DOHH2 (cell line): ENCODE data around the gene COL25A1.

ENCODE experiments used
- H3F3A ChIP-seq: fragments of 200-600 bp; sonication (generic), shearing (Covaris generic); 2 replicates; pipeline ENCODE4 v1.6.0; 2016; ENCODE audit warnings: antibody characterized with exemption, mild to moderate bottlenecking; ENCODE audit not compliant: control insufficient read depth, insufficient read depth
- H3K27ac ChIP-seq: fragments of 200-600 bp; sonication (generic); 2 replicates; pipeline ENCODE4 v1.5.1; 2014; ENCODE audit warnings: low read depth, mild to moderate bottlenecking, low read length, moderate library complexity
- H3K27me3 ChIP-seq: fragments of 200-600 bp; sonication (generic); 2 replicates; pipeline ENCODE4 v1.6.1; 2014; ENCODE audit warnings: mild to moderate bottlenecking, low read length, mixed read lengths; ENCODE audit not compliant: control insufficient read depth
- H3K36me3 ChIP-seq: fragments of 200-600 bp; sonication (generic); 2 replicates; pipeline ENCODE4 v1.6.1; 2014; ENCODE audit warnings: mild to moderate bottlenecking, low read length, moderate library complexity, mixed read lengths; ENCODE audit not compliant: control insufficient read depth
- H3K4me1 ChIP-seq: fragments of 200-600 bp; sonication (generic); 2 replicates; pipeline ENCODE4 v1.6.1; 2014; ENCODE audit warnings: mild to moderate bottlenecking, low read length, mixed read lengths; ENCODE audit not compliant: control insufficient read depth
- H3K4me2 ChIP-seq: fragments of 200-600 bp; sonication (generic); 2 replicates; pipeline ENCODE4 v1.6.0; 2014; ENCODE audit warnings: mild to moderate bottlenecking, low read length, moderate library complexity
- H3K4me3 ChIP-seq: fragments of 200-600 bp; sonication (generic); 2 replicates; pipeline ENCODE4 v1.5.1; 2014; ENCODE audit warnings: mild to moderate bottlenecking, low read length, mixed read lengths
- H3K79me2 ChIP-seq: fragments of 200-600 bp; sonication (generic); 2 replicates; pipeline ENCODE4 v1.6.1; 2014; ENCODE audit warnings: mild to moderate bottlenecking, low read length, mixed read lengths; ENCODE audit not compliant: control insufficient read depth
- H3K9me2 ChIP-seq: fragments of 200-600 bp; sonication (generic); replicated peaks from 2 replicates; pipeline ENCODE4 v1.6.1; 2014; ENCODE audit warnings: mild to moderate bottlenecking, low read length, mixed read lengths; ENCODE audit not compliant: control insufficient read depth
- H3K9me3 ChIP-seq: fragments of 200-600 bp; sonication (generic); 2 replicates; pipeline ENCODE4 v1.6.1; 2014; ENCODE audit warnings: antibody characterized with exemption, low read length, mixed read lengths; ENCODE audit not compliant: control insufficient read depth, insufficient read depth
- H4K20me1 ChIP-seq: fragments of 200-600 bp; sonication (generic); 2 replicates; pipeline ENCODE4 v1.6.0; 2014; ENCODE audit warnings: low read depth, mild to moderate bottlenecking, antibody characterized with exemption, low read length, moderate library complexity; ENCODE audit not compliant: control insufficient read depth, insufficient read depth
- EZH2phosphoT487 ChIP-seq: fragments of 200-600 bp; sonication (generic); IDR thresholded peaks from 2 replicates; pipeline ENCODE4 v1.6.1; 2017; ENCODE audit warnings: borderline replicate concordance, mild to moderate bottlenecking, antibody characterized with exemption, low read length, moderate library complexity, mixed read lengths
- TF ChIP-seq, protein P1 (sequence below): fragments of 200-600 bp; sonication (generic); IDR thresholded peaks from one replicate; pipeline ENCODE4 v1.5.1; 2014; ENCODE audit warnings: antibody characterized with exemption, mild to moderate bottlenecking, low read depth, low read length; ENCODE audit not compliant: poor library complexity, severe bottlenecking

Gene COL25A1

DNA sequence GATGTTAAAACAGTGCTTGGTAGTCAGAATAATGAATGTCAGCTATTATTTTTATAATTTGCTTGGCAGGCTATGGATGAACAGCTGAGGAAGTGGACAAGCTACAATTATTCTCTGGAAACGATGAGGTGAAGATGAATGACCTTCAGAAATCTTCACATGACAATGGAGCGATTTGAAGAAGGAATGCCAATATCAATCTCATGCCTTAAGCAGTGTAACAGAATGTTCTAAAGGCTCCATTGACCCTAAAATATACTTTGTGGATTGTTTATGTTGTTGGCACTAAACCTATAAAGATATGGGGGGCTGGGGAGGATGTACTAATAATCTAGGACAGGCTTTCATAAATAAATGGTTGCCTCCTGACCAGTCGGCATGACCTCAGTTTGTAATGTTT, 36.2 kb downstream of the COL25A1 start:
- Histone ChIP-seq H3K79me2 (no peaks in the 10 kb centered on the region), H3K27ac (no peak overlapping the region), H3K4me3 (no peak overlapping the region), H3K9me2 (no peaks in the 10 kb centered on the region), H4K20me1 (no peaks in the 10 kb centered on the region), H3F3A (no peaks in the 10 kb centered on the region), H3K4me2 (no peak overlapping the region), H3K27me3 (peaks cover 6% of the 10 kb centered on the region), H3K9me3 (no peaks in the 10 kb centered on the region), H3K4me1 (no peaks in the 10 kb centered on the region), H3K36me3 (no peaks in the 10 kb centered on the region)
- TF ChIP-seq, protein P1, sequence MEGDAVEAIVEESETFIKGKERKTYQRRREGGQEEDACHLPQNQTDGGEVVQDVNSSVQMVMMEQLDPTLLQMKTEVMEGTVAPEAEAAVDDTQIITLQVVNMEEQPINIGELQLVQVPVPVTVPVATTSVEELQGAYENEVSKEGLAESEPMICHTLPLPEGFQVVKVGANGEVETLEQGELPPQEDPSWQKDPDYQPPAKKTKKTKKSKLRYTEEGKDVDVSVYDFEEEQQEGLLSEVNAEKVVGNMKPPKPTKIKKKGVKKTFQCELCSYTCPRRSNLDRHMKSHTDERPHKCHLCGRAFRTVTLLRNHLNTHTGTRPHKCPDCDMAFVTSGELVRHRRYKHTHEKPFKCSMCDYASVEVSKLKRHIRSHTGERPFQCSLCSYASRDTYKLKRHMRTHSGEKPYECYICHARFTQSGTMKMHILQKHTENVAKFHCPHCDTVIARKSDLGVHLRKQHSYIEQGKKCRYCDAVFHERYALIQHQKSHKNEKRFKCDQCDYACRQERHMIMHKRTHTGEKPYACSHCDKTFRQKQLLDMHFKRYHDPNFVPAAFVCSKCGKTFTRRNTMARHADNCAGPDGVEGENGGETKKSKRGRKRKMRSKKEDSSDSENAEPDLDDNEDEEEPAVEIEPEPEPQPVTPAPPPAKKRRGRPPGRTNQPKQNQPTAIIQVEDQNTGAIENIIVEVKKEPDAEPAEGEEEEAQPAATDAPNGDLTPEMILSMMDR: no peak
- TF ChIP-seq EZH2phosphoT487: no peak

DNA sequence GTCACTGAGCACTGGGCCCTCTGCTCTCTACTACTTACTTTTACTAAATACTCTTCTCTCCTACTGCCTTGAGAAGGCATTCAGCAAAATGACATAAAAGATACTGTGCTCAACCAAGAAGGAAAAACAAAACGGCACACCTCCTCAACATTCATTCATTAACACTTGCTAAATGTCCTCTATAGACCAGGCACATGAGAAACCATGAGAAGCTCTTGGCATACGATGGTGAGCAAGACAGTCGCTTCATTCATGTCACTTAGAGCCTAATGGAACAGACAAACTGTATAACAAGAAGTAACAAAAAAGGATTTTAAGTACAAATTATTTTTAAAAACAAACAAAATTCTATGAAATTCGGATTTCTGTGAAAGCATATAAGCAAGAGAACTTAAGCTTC, 38.7 kb downstream of the COL25A1 start:
- Histone ChIP-seq H3K9me3 (no peaks in the 10 kb centered on the region), H3K27me3 (peaks cover 6% of the 10 kb centered on the region), H3K4me2 (no peak overlapping the region), H3K9me2 (no peaks in the 10 kb centered on the region), H3K36me3 (no peaks in the 10 kb centered on the region), H3K27ac (no peak overlapping the region), H3K79me2 (no peaks in the 10 kb centered on the region), H3K4me3 (no peak overlapping the region), H3F3A (no peaks in the 10 kb centered on the region), H4K20me1 (no peaks in the 10 kb centered on the region), H3K4me1 (no peaks in the 10 kb centered on the region)
- TF ChIP-seq, protein P1: no peak
- TF ChIP-seq EZH2phosphoT487: no peak

DNA sequence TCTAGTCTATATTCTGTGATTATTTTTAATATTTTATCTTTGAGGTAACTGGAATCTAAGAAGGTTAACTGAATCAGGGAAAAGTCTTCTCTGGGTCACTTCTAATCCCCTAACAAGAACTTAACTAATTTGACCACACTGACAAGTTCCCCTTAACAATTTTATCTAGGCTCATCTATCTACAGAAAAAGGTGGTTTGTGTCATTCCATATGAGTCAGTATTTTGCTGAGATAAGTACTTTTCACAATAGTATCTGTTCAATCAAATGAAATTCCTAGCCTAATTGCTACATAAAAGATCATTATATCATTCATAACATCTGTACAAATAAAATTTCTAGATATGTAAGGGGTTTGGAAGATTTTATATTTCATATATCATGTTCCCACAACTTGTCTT, 45.6 kb downstream of the COL25A1 start:
- Histone ChIP-seq H3K4me1 (no peaks in the 10 kb centered on the region), H3K4me3 (no peak overlapping the region), H3K36me3 (no peaks in the 10 kb centered on the region), H3K4me2 (no peak overlapping the region), H3K27ac (no peak overlapping the region), H3F3A (no peaks in the 10 kb centered on the region), H3K9me3 (no peaks in the 10 kb centered on the region), H3K79me2 (no peaks in the 10 kb centered on the region), H3K27me3 (no peaks in the 10 kb centered on the region; the same call in 1 of the 2 replicates), H4K20me1 (no peaks in the 10 kb centered on the region), H3K9me2 (no peaks in the 10 kb centered on the region)
- TF ChIP-seq EZH2phosphoT487: no peak
- TF ChIP-seq, protein P1: no peak

DNA sequence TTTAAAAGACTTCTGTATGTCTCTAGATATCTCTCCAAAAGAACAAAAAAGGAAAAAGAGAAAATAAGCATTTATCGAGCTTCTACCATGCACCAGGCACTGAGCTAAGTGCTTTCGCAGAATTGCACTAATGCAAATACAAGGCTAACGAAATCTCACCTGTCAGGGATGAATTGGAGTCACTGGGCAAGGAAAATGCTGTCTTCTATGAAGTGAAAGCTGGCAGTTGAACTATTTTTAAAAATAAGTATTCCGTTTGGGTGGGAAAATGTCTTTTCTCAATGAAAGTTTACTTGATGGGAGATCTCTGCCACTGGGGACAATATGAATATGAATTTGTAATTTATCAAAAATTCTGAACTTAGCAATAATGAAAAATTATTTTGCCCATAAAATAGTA, 47.6 kb downstream of the COL25A1 start:
- Histone ChIP-seq H3K79me2 (no peaks in the 10 kb centered on the region), H4K20me1 (no peaks in the 10 kb centered on the region), H3F3A (no peaks in the 10 kb centered on the region), H3K4me2 (no peak overlapping the region), H3K4me3 (no peak overlapping the region), H3K27ac (no peak overlapping the region), H3K4me1 (no peaks in the 10 kb centered on the region), H3K9me2 (no peaks in the 10 kb centered on the region), H3K27me3 (no peaks in the 10 kb centered on the region; the same call in 1 of the 2 replicates), H3K36me3 (no peaks in the 10 kb centered on the region), H3K9me3 (no peaks in the 10 kb centered on the region)
- TF ChIP-seq EZH2phosphoT487: no peak
- TF ChIP-seq, protein P1: no peak
